GM23338 (cell line): ENCODE data around the gene LAMC2.

Source experiments
- EZH2 ChIP-seq: fragments of 200-600 bp; sonication (generic); IDR thresholded peaks from one replicate; pipeline ENCODE4 v1.8.0; 2017; ENCODE audit warnings: antibody characterized with exemption, mild to moderate bottlenecking, low read depth; ENCODE audit not compliant: unreplicated experiment
- EZH2phosphoT487 ChIP-seq: fragments of 200-600 bp; sonication (generic); IDR thresholded peaks from one replicate; pipeline ENCODE4 v1.8.1; 2018; ENCODE audit warnings: antibody characterized with exemption; ENCODE audit not compliant: unreplicated experiment
- JUNB ChIP-seq: IDR thresholded peaks from one replicate; pipeline ENCODE4 v1.6.1; 2016; ENCODE audit warnings: antibody characterized with exemption; ENCODE audit not compliant: unreplicated experiment
- NANOG ChIP-seq: IDR thresholded peaks from 2 replicates; pipeline ENCODE4 v1.6.1; 2016; ENCODE audit warnings: antibody characterized with exemption, borderline replicate concordance
- POLR2AphosphoS5 ChIP-seq: IDR thresholded peaks from 2 replicates; pipeline ENCODE4 v1.6.1; 2016; ENCODE audit warnings: antibody characterized with exemption, low read depth
- ZNF331 ChIP-seq: fragments of 250-450 bp; sonication (Bioruptor Pico); IDR thresholded peaks from 2 replicates; pipeline ENCODE4 v1.5.0; 2020; ENCODE audit warnings: low read depth, mild to moderate bottlenecking, moderate library complexity
- TF ChIP-seq, protein P1 (sequence below), 2 experiments: fragments of 200-600 bp in 1 of 2; sonication (generic) in 1 of 2; conservative IDR thresholded peaks; 2 replicates each; pipeline versions ENCODE4 v1.5.1 to v1.6.1; 2016 to 2017; ENCODE audit warnings: antibody characterized with exemption in 2 of 2, low read depth in 2 of 2, mild to moderate bottlenecking in 2 of 2, moderate library complexity in 1 of 2

DNA sequence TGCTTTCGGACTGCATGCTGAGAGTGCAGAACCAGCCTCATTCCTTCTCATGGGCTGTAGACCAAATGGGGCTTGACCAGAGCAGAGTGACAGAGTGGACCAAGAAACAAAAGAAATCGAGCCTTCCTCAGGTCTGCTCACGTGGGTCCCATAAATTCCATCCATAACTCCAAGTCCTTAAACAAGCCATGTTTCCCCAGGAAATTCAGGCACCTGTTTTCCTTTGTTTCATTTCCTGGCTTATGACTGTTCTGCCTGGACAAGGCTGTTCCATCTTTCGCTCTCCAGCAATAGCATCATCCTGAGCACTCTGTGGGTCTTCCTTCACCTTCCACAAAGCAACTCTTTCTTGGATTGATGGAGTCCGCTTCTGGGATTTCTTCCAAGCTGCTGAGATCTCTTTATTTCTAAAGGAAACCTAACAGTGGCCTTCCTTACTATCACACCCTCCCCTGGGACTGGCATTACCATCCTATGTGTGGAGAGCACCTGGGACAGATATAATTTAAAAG is 63.9 kb downstream of the LAMC2 start:
- no peak for TF ChIP-seq NANOG
- TF ChIP-seq JUNB = no peak
- TF ChIP-seq, protein P1, sequence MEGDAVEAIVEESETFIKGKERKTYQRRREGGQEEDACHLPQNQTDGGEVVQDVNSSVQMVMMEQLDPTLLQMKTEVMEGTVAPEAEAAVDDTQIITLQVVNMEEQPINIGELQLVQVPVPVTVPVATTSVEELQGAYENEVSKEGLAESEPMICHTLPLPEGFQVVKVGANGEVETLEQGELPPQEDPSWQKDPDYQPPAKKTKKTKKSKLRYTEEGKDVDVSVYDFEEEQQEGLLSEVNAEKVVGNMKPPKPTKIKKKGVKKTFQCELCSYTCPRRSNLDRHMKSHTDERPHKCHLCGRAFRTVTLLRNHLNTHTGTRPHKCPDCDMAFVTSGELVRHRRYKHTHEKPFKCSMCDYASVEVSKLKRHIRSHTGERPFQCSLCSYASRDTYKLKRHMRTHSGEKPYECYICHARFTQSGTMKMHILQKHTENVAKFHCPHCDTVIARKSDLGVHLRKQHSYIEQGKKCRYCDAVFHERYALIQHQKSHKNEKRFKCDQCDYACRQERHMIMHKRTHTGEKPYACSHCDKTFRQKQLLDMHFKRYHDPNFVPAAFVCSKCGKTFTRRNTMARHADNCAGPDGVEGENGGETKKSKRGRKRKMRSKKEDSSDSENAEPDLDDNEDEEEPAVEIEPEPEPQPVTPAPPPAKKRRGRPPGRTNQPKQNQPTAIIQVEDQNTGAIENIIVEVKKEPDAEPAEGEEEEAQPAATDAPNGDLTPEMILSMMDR (conservative IDR thresholded peaks at IDR 0.05; ENCODE audit: low read depth in 2 of 2) = no peak
- no peak for TF ChIP-seq EZH2phosphoT487
- TF ChIP-seq EZH2 = no peak
- no peak for TF ChIP-seq ZNF331
- TF ChIP-seq POLR2AphosphoS5 = no peak
